ENCODE data around the gene LCE3B.

- TF ChIP-seq CTCF (IDR thresholded peaks at IDR 0.05) = peak; percentile 36; the same call in 1 of the 2 replicates
- no peak for TF ChIP-seq USF2 (IDR thresholded peaks at IDR 0.05; ENCODE audit: borderline replicate concordance, low read depth, low read length)
- no peak for TF ChIP-seq FOXM1 (IDR thresholded peaks at IDR 0.05; ENCODE audit: low read depth)
- no peak for TF ChIP-seq EZH2phosphoT487 (IDR thresholded peaks at IDR 0.05; ENCODE audit: borderline replicate concordance, low read depth)
- no peak for TF ChIP-seq EP300 (IDR thresholded peaks at IDR 0.05; ENCODE audit: borderline replicate concordance in 1 of 2, low read depth in 1 of 2, low read length in 1 of 2)
Observed at GRCh38 chr1:152623203-152623844, 9.7 kb downstream of the LCE3B start.

Measured in SK-N-SH (cell line).